Tibial nerve (tissue), 3 donors: ENCODE results near the gene ADCY4.

Experiments used
- POLR2A ChIP-seq, 2 donors: fragments of 450-650 bp; IDR thresholded peaks; one replicate each; pipeline ENCODE4 v1.6.1; 2017; ENCODE audit warnings: antibody characterized with exemption in 2 of 2, mild to moderate bottlenecking in 2 of 2, moderate library complexity in 2 of 2
- TF ChIP-seq, protein P1 (sequence below), 5 experiments: fragments of 200-600 bp in 3 of 5; fragments of 450-650 bp in 2 of 5; sonication (generic) in 3 of 5; IDR thresholded peaks; one replicate each; pipeline ENCODE4 v1.5.1; 2016 to 2019; ENCODE audit warnings: antibody characterized with exemption in 5 of 5, mild to moderate bottlenecking in 3 of 5, moderate library complexity in 2 of 5

DNA sequence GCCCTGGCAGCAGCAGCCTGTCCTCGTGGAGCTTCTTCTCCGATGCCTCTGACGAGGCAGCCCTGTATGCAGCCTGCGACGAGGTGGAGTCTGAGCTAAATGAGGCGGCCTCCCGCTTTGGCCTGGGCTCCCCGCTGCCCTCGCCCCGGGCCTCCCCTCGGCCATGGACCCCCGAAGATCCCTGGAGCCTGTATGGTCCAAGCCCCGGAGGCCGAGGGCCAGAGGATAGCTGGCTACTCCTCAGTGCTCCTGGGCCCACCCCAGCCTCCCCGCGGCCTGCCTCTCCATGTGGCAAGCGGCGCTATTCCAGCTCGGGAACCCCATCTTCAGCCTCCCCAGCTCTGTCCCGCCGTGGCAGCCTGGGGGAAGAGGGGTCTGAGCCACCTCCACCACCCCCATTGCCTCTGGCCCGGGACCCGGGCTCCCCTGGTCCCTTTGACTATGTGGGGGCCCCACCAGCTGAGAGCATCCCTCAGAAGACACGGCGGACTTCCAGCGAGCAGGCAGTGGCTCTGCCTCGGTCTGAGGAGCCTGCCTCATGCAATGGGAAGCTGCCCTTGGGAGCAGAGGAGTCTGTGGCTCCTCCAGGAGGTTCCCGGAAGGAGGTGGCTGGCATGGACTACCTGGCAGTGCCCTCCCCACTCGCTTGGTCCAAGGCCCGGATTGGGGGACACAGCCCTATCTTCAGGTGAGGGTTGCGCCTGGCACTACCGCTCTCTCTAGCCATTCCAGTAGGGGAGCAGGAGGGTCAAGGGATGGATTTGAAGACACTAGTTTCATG, 35.2 kb upstream of the ADCY4 start:
- TF ChIP-seq, protein P1, sequence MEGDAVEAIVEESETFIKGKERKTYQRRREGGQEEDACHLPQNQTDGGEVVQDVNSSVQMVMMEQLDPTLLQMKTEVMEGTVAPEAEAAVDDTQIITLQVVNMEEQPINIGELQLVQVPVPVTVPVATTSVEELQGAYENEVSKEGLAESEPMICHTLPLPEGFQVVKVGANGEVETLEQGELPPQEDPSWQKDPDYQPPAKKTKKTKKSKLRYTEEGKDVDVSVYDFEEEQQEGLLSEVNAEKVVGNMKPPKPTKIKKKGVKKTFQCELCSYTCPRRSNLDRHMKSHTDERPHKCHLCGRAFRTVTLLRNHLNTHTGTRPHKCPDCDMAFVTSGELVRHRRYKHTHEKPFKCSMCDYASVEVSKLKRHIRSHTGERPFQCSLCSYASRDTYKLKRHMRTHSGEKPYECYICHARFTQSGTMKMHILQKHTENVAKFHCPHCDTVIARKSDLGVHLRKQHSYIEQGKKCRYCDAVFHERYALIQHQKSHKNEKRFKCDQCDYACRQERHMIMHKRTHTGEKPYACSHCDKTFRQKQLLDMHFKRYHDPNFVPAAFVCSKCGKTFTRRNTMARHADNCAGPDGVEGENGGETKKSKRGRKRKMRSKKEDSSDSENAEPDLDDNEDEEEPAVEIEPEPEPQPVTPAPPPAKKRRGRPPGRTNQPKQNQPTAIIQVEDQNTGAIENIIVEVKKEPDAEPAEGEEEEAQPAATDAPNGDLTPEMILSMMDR (IDR thresholded peaks at IDR 0.05), result no peak
- no peak for TF ChIP-seq POLR2A (IDR thresholded peaks at IDR 0.05)
